Endodermal cell (in vitro differentiated cells): ENCODE data around the gene DAB1. TPM values are rescaled to one million over a fixed set of nuclear protein-coding genes. Genes with fewer than 3 reads are reported as not detected.

Source experiments
- DNase-seq: peaks from one replicate; pipeline ENCODE4 v3.0.0-alpha.2; 2017
- H3K27ac ChIP-seq: 2 replicates; pipeline ENCODE4 v1.5.1; 2013; ENCODE audit warnings: mild to moderate bottlenecking, low read depth, low read length, moderate library complexity
- H3K27me3 ChIP-seq: 2 replicates; pipeline ENCODE4 v1.6.1; 2013; ENCODE audit warnings: mild to moderate bottlenecking, low read length, moderate library complexity; ENCODE audit not compliant: insufficient read depth, control insufficient read depth, poor library complexity, severe bottlenecking
- H3K36me3 ChIP-seq: 2 replicates; pipeline ENCODE4 v1.7.0; 2013; ENCODE audit warnings: mild to moderate bottlenecking, low read length, moderate library complexity; ENCODE audit not compliant: control insufficient read depth, insufficient read depth
- H3K4me1 ChIP-seq: one replicate; pipeline ENCODE4 v1.7.0; 2013; ENCODE audit warnings: low read length; ENCODE audit not compliant: control insufficient read depth, insufficient read depth
- H3K4me3 ChIP-seq: 2 replicates; pipeline ENCODE4 v1.5.1; 2013; ENCODE audit warnings: mild to moderate bottlenecking, low read length, moderate library complexity
- H3K9ac ChIP-seq: 2 replicates; pipeline ENCODE4 v1.6.1; 2013; ENCODE audit warnings: mild to moderate bottlenecking, low read length, moderate library complexity; ENCODE audit not compliant: poor library complexity, severe bottlenecking; ENCODE audit errors: extremely low read depth
- H3K9me3 ChIP-seq: 2 replicates; pipeline ENCODE4 v1.6.1; 2013; ENCODE audit warnings: mild to moderate bottlenecking, low read length, moderate library complexity; ENCODE audit not compliant: control insufficient read depth
- H3K27ac Mint-ChIP-seq: 2 replicates; pipeline ENCODE4 v1.8.0; 2020; ENCODE audit warnings: mixed read lengths
- H3K27me3 Mint-ChIP-seq: 2 replicates; pipeline ENCODE4 v1.8.0; 2021; ENCODE audit warnings: mild to moderate bottlenecking, mixed read lengths; ENCODE audit not compliant: insufficient read depth
- H3K36me3 Mint-ChIP-seq: 2 replicates; pipeline ENCODE4 v1.8.0; 2020; ENCODE audit warnings: low read depth, mixed read lengths
- H3K4me1 Mint-ChIP-seq: 2 replicates; pipeline ENCODE4 v1.8.0; 2020; ENCODE audit warnings: mixed read lengths
- H3K4me3 Mint-ChIP-seq: 2 replicates; pipeline ENCODE4 v1.8.0; 2020; ENCODE audit warnings: mild to moderate bottlenecking, moderate library complexity, mixed read lengths
- H3K9me3 Mint-ChIP-seq: 2 replicates; pipeline ENCODE4 v1.8.0; 2020; ENCODE audit warnings: mild to moderate bottlenecking, mixed read lengths
- WGBS, 2 experiments: methylation state at CpG; one replicate each; pipeline versions ENCODE4 v1.1.5 to v1.1.7; 2013; ENCODE audit warnings: missing lambda C conversion rate in 2 of 2, mixed read lengths in 1 of 2; ENCODE audit not compliant: insufficient coverage in 1 of 2, insufficient read length in 1 of 2; 5-methylcytosine and 5-hydroxymethylcytosine counted together
- total RNA-seq, 2 donors: library from RNA; stranded (reverse); fragmentation: NEBNext Ultra II Directional in 1 of 2; extraction: Animal tissue kit (Norgen Biotek cat#: 25700) in 1 of 2; gene quantifications; 2 replicates in 1 of 2; 3 replicates in 1 of 2; pipeline ENCODE4 v1.2.1, GENCODE V29; 2021
- TF ChIP-seq, protein P1 (sequence below): fragments of 200-600 bp; sonication (generic); conservative IDR thresholded peaks from 2 replicates; pipeline ENCODE4 v1.5.0; 2021; ENCODE audit warnings: antibody characterized with exemption, mild to moderate bottlenecking

The DAB1 gene
- total RNA-seq, 2 donors from 2014 or later, result 32.0 to 36.2 TPM

DNA sequence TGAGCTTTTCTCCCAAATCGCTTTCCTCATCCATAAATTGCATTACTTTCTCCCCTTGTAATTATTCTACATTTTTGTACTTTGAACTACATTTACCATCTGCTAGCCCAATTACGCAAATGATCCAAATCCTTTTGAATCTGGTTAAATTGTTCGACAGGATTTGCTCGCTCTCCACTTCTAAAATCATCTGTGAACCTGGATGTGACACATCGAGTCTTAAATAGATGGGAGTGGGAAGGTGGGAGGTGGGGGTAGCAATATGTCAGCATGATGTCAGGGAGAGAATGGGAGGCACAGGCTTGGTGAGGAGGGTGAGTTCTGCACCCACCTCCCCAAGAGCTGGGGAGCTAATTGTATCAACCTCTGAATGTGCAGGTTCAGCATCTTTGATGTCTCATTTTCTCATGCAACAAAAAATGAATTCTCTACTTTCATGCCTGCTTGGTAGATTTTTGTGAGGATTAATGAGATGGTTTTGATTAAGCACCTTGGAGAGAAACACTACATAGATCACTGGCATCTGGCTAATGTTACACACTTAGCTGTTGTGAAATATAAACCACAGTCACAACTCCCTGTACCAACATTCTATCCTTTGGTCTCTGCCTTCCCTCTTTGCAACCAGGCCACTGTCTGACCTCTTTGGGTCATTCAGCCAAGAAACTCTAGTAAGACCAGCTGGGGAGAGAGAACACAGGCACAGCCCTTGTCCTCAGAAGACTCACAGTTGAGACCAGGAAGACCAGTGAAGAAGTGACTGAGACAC lies 165.1 kb downstream of the DAB1 start:
- H3K9ac ChIP-seq, result no peak overlapping the region
- Mint-ChIP-seq H3K36me3 (peaks cover 7% of the 10 kb centered on the region), H3K4me1 (peaks cover 7% of the 10 kb centered on the region), H3K4me3 (no peak overlapping the region), H3K27me3 (no peaks in the 10 kb centered on the region), H3K9me3 (peaks cover 16% of the 10 kb centered on the region), H3K27ac (no peak overlapping the region)
- H3K27me3 ChIP-seq, result no peaks in the 10 kb centered on the region
- H3K27ac ChIP-seq, result no peak overlapping the region
- no peak overlapping the region for H3K4me3 ChIP-seq
- TF ChIP-seq, protein P1, sequence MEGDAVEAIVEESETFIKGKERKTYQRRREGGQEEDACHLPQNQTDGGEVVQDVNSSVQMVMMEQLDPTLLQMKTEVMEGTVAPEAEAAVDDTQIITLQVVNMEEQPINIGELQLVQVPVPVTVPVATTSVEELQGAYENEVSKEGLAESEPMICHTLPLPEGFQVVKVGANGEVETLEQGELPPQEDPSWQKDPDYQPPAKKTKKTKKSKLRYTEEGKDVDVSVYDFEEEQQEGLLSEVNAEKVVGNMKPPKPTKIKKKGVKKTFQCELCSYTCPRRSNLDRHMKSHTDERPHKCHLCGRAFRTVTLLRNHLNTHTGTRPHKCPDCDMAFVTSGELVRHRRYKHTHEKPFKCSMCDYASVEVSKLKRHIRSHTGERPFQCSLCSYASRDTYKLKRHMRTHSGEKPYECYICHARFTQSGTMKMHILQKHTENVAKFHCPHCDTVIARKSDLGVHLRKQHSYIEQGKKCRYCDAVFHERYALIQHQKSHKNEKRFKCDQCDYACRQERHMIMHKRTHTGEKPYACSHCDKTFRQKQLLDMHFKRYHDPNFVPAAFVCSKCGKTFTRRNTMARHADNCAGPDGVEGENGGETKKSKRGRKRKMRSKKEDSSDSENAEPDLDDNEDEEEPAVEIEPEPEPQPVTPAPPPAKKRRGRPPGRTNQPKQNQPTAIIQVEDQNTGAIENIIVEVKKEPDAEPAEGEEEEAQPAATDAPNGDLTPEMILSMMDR, result no peak
- H3K4me1 ChIP-seq, result no peaks in the 10 kb centered on the region
- H3K9me3 ChIP-seq, result peaks cover 15% of the 10 kb centered on the region
- no peaks in the 10 kb centered on the region for H3K36me3 ChIP-seq
- 95 to 98% methylated on average over 5 of the region's 5 CpGs for WGBS, 2 experiments
- no peak for DNase-seq

DNA sequence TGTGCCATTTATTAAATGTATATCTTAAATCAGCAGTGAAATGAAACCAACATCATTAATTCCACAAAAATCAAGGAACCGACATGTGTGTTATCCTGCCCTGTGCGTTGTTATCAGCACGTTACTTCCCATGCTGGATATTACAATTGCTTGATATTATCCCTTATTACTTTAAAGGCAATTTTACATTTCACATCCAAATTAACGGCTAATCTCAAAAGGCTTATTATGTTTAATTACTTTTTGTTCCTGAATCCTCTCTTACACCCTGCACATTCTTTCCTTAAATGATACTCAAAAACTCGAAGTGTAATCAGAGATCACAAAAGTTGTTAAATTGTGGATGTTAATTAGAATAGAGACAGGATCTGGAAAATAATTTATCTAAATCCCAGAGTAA lies 167.9 kb downstream of the DAB1 start:
- peaks cover 7% of the 10 kb centered on the region for H3K36me3 Mint-ChIP-seq
- Histone ChIP-seq H3K4me3 (no peak overlapping the region), H3K9me3 (peaks cover 15% of the 10 kb centered on the region), H3K27me3 (no peaks in the 10 kb centered on the region), H3K27ac (no peak overlapping the region), H3K36me3 (no peaks in the 10 kb centered on the region), H3K9ac (no peak overlapping the region), H3K4me1 (no peaks in the 10 kb centered on the region)
- no peak overlapping the region for H3K27ac Mint-ChIP-seq
- H3K27me3 Mint-ChIP-seq, result no peaks in the 10 kb centered on the region
- no peak for DNase-seq
- TF ChIP-seq, protein P1, result no peak
- peaks cover 9% of the 10 kb centered on the region for H3K4me1 Mint-ChIP-seq
- WGBS, 2 experiments, result 92 to 100% methylated on average over 4 to 5 of the region's 5 CpGs
- peaks cover 16% of the 10 kb centered on the region for H3K9me3 Mint-ChIP-seq
- no peak overlapping the region for H3K4me3 Mint-ChIP-seq

DNA sequence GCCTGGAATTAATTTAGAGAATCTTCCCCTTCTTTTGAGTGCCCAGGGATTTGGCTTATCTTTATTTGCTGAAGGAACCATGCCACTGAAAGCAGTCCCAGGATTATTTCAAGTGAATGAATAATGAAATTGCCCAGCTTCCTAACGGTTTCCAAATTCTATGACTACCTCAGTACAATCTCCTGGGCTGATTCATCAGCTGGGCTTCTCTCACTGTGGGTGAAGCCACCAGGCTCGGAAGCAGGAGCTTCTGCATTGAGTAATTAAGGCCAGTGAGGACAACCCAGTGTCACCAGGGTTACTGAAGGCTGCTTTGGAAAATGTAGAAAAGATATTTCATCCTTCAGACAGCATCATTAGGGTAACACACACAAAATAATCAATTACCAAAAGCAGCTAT lies 169.8 kb downstream of the DAB1 start:
- H3K4me1 Mint-ChIP-seq, result peaks cover 9% of the 10 kb centered on the region
- no peaks in the 10 kb centered on the region for H3K27me3 Mint-ChIP-seq
- H3K4me3 Mint-ChIP-seq, result no peak overlapping the region
- Histone ChIP-seq H3K27me3 (no peaks in the 10 kb centered on the region), H3K27ac (no peak overlapping the region), H3K36me3 (no peaks in the 10 kb centered on the region), H3K9ac (no peak overlapping the region), H3K4me3 (no peak overlapping the region), H3K4me1 (no peaks in the 10 kb centered on the region), H3K9me3 (peaks cover 15% of the 10 kb centered on the region)
- no peak overlapping the region for H3K27ac Mint-ChIP-seq
- TF ChIP-seq, protein P1, result no peak
- peaks cover 7% of the 10 kb centered on the region for H3K36me3 Mint-ChIP-seq
- DNase-seq, result no peak
- WGBS, 2 experiments, result 80% methylated on average over 2 of the region's 2 CpGs; no CpG with 5 or more reads in 1 of the 2 experiments
- peaks cover 16% of the 10 kb centered on the region for H3K9me3 Mint-ChIP-seq
